CD4-positive, alpha-beta T cell (primary cell): ENCODE results near the gene RADIL. TPM values are rescaled to one million over a fixed set of nuclear protein-coding genes. Genes with fewer than 3 reads are reported as not detected.

ENCODE experiments used
- ATAC-seq: fragments of 200-7000 bp; cut with Tn5 transposase; one replicate; pipeline ENCODE4 v1.10.0; 2022; ENCODE audit warnings: mild to moderate bottlenecking; ENCODE audit not compliant: poor library complexity
- CTCF ChIA-PET: fragments of 350-600 bp; sonication (Branson Sonifier 250); formaldehyde crosslinking; loops from one replicate; lab custom pipeline; 2021; ENCODE audit warnings: antibody characterized with exemption, inconsistent platforms; lab: Charles Lee
- POLR2A ChIA-PET: fragments of 350-600 bp; sonication (Branson Sonifier 250); formaldehyde crosslinking; loops from one replicate; lab custom pipeline; 2021; ENCODE audit warnings: antibody characterized with exemption, inconsistent platforms; lab: Charles Lee
- DNase-seq, 14 experiments: peaks; one replicate each; pipeline ENCODE4 v3.0.0-alpha.2; 2013 to 2020; ENCODE audit warnings: mixed read lengths in 2 of 14
- H3K27ac ChIP-seq, 2 donors: one replicate each; pipeline versions ENCODE4 v1.5.1 to v1.7.0; 2013; ENCODE audit warnings: low read length in 2 of 2, low read depth in 1 of 2, mild to moderate bottlenecking in 1 of 2
- H3K27me3 ChIP-seq, 2 experiments: 1 replicate in 1 of 2; 2 replicates in 1 of 2; pipeline versions ENCODE4 v1.6.1 to v1.7.0; 2013; ENCODE audit warnings: low read length in 2 of 2, control low read depth in 1 of 2, mild to moderate bottlenecking in 1 of 2, moderate library complexity in 1 of 2; ENCODE audit not compliant: insufficient read depth in 2 of 2, control insufficient read depth in 1 of 2
- H3K36me3 ChIP-seq: one replicate; pipeline ENCODE4 v1.6.1; 2013; ENCODE audit warnings: low read length, control low read depth; ENCODE audit not compliant: insufficient read depth
- H3K4me1 ChIP-seq: one replicate; pipeline ENCODE4 v1.6.1; 2013; ENCODE audit warnings: low read length, control low read depth; ENCODE audit not compliant: insufficient read depth
- H3K4me3 ChIP-seq: one replicate; pipeline ENCODE4 v1.5.1; 2013; ENCODE audit warnings: mild to moderate bottlenecking, low read length, moderate library complexity
- H3K9me3 ChIP-seq, 2 experiments: 1 replicate in 1 of 2; 2 replicates in 1 of 2; pipeline versions ENCODE4 v1.6.1 to v1.7.0; 2013; ENCODE audit warnings: low read length in 2 of 2, mild to moderate bottlenecking in 2 of 2, control low read depth in 1 of 2, moderate library complexity in 1 of 2; ENCODE audit not compliant: control insufficient read depth in 1 of 2, insufficient read depth in 1 of 2
- H3K27ac Mint-ChIP-seq: one replicate; pipeline ENCODE4 v1.8.0; 2020; ENCODE audit warnings: mixed read lengths
- H3K27me3 Mint-ChIP-seq: one replicate; pipeline ENCODE4 v1.8.0; 2021; ENCODE audit warnings: mixed read lengths
- H3K36me3 Mint-ChIP-seq: one replicate; pipeline ENCODE4 v1.8.0; 2021; ENCODE audit warnings: low read depth, mixed read lengths
- H3K4me1 Mint-ChIP-seq: one replicate; pipeline ENCODE4 v1.8.0; 2021; ENCODE audit warnings: low read depth, mixed read lengths
- H3K4me3 Mint-ChIP-seq: one replicate; pipeline ENCODE4 v1.8.0; 2020; ENCODE audit warnings: mild to moderate bottlenecking, mixed read lengths
- H3K9me3 Mint-ChIP-seq: one replicate; pipeline ENCODE4 v1.8.0; 2020; ENCODE audit warnings: mixed read lengths
- intact Hi-C, 2 experiments: fragments of 100-400 bp; cut with DNase I in 1 of 2; cut with micrococcal nuclease in 1 of 2; formaldehyde crosslinking; loops; one replicate each; pipeline versions ENCODE4 v1.15.1 to v1.9.0; 2023 to 2025; cut with DNase I, micrococcal nuclease
- total RNA-seq, 174 experiments: library from RNA in 2 of 174; stranded (reverse) in 2 of 174; gene quantifications; one replicate each; pipeline ENCODE4 v1.2.3 and lab custom pipeline; 2021 to 2026
- TF ChIP-seq, protein P1 (sequence below): fragments of 200-600 bp; IDR thresholded peaks from one replicate; pipeline ENCODE4 v1.8.0; 2022; ENCODE audit warnings: antibody characterized with exemption, mild to moderate bottlenecking

RADIL gene
- total RNA-seq, 2 experiments from 2014 or later, result not detected

DNA sequence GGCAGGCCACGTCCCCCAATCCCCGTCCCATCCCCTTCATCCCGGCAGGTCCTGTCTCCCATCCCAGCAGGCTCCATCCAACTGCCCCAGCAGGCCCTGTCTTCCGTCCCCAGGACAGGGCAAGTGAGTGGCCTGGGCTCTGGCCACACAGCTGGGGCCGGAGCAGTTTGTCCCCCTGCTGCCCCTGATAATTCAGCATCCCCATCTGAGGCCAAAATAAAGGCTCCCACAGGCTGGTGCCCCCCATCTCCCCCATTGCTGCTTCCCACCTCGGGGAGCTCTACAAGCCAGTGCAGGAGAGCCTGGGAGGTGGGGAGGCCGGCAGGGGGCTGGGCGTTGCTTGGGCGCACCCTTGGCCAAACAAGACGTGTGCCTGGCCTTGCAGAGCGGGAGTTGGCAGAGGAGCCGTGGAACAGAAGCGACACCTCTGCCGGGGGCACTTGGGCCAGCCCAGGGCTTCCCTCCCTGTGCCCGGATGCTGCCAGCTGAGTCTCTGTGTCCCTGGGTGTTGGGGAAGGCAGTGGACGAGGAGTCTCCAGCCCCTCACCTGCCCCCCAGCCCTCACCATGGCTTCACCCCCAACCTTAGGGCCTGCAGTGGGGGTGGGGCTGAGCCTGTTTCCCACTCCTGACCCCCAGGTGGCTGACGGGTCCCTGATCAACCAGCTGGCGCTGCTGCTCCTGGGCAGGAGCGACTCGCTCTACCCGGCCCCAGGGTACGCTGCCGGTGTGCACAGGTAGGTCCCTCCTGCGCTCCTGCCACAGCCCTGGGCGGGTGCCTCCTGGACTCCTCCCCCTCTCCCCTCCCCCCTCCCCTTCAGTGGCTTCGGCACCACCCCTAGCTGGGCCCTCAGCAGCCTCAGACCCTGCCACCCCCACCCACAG is 94.1 kb downstream of the RADIL start:
- Histone ChIP-seq H3K4me1 (peaks cover 17% of the 10 kb centered on the region), H3K4me3 (no peak overlapping the region), H3K27ac (no peak overlapping the region), H3K9me3 (no peaks in the 10 kb centered on the region), H3K27me3 (no peaks in the 10 kb centered on the region), H3K36me3 (peaks cover 69% of the 10 kb centered on the region)
- intact Hi-C loops, result loop anchor here in 1 of 2 experiments (2.0 kb wide), 1 partner anchor 13 kb away; no protein-coding TSS in a partner anchor
- CTCF ChIA-PET, result no interaction called here
- POLR2A ChIA-PET, result interaction anchor here (1.5 kb wide), 1 partner anchor 14 kb away, joined by 3 read pairs; the partner anchor contains the start of gene AP5Z1
- Mint-ChIP-seq H3K36me3 (peaks cover 39% of the 10 kb centered on the region), H3K9me3 (no peaks in the 10 kb centered on the region), H3K4me3 (no peak overlapping the region), H3K4me1 (no peaks in the 10 kb centered on the region), H3K27ac (no peak overlapping the region), H3K27me3 (no peaks in the 10 kb centered on the region)
- DNase-seq (no peak), ATAC-seq (no peak)
- TF ChIP-seq, protein P1, sequence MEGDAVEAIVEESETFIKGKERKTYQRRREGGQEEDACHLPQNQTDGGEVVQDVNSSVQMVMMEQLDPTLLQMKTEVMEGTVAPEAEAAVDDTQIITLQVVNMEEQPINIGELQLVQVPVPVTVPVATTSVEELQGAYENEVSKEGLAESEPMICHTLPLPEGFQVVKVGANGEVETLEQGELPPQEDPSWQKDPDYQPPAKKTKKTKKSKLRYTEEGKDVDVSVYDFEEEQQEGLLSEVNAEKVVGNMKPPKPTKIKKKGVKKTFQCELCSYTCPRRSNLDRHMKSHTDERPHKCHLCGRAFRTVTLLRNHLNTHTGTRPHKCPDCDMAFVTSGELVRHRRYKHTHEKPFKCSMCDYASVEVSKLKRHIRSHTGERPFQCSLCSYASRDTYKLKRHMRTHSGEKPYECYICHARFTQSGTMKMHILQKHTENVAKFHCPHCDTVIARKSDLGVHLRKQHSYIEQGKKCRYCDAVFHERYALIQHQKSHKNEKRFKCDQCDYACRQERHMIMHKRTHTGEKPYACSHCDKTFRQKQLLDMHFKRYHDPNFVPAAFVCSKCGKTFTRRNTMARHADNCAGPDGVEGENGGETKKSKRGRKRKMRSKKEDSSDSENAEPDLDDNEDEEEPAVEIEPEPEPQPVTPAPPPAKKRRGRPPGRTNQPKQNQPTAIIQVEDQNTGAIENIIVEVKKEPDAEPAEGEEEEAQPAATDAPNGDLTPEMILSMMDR, result no peak

DNA sequence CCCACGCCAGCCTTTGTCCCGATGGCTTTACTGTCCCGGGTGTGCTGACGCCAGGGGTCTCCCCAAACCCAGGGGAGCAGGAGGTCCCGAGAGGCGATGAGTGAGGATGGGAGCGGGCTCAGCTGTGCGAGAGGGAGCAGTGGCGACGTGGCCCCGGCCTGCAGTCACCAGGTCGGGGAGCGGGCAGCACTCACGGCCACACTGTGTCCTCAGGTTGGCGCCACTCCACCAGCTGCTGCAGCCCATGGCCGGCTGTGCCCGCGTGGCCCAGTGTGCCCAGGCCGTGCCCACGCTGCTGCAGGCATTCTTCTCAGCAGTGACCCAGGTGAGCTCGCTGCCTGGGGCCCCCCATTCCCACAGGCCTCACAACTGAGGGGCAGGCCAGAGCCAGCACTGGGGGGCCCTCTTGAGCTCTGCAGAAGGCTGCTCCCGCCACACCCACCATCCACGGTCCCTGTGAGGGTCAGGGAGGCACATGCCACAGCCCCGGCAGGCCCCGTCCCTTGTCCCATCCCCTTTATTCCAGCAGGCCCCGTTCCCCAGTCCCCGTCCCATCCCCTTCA is 94.8 kb downstream of the RADIL start:
- Histone ChIP-seq H3K36me3 (peaks cover 76% of the 10 kb centered on the region), H3K9me3 (no peaks in the 10 kb centered on the region), H3K4me1 (peaks cover 17% of the 10 kb centered on the region), H3K27ac (no peak overlapping the region), H3K27me3 (no peaks in the 10 kb centered on the region), H3K4me3 (no peak overlapping the region)
- POLR2A ChIA-PET, result interaction anchor here (1.5 kb wide), 1 partner anchor 13 kb away, joined by 3 read pairs; the partner anchor contains the start of gene AP5Z1
- intact Hi-C loops, result no loop called here
- CTCF ChIA-PET, result no interaction called here
- TF ChIP-seq, protein P1, result no peak
- H3K4me3 Mint-ChIP-seq, result no peak overlapping the region
- no peaks in the 10 kb centered on the region for H3K27me3 Mint-ChIP-seq
- H3K9me3 Mint-ChIP-seq, result no peaks in the 10 kb centered on the region
- no peaks in the 10 kb centered on the region for H3K4me1 Mint-ChIP-seq
- H3K27ac Mint-ChIP-seq, result no peak overlapping the region
- DNase-seq, result peak in 1 of 14 experiments; percentile 28
- no peak for ATAC-seq
- H3K36me3 Mint-ChIP-seq, result peaks cover 39% of the 10 kb centered on the region

DNA sequence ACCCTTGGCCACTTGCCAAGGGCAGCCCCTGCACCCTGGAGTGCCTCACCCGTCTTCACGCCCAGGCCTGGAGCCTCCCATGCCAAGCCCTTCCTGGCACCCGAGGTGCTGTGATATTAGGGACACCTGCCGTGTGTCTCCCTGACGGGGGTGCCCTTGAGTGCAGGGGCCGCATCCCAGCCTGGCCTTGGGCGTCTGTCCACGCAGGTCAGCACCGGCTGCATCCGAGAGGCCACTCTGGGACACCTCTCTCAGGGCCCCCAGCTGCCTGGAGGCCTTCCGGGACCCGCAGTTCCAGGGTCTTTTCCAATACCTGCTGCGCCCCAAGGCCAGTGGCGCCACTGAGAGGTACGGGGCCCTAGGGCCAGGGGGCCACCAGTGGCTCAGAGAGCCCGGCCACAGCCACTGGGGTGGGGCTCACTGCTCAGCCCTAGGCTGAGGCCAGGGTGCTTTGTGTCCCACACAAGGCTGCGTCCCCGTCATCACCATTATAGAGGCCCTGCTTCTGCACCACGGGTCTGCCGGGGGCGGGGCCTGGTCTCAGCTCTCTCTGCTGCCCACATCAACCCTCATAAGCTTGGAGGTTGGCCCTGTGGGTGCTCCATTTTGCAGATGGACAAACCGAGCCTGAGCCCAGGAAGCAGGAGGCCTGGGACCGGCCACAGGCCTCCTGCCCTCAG is 95.4 kb downstream of the RADIL start:
- ATAC-seq (no peak), DNase-seq (peak in 1 of 14 experiments; percentile 21)
- TF ChIP-seq, protein P1, result no peak
- Histone ChIP-seq H3K27me3 (no peaks in the 10 kb centered on the region), H3K27ac (no peak overlapping the region), H3K9me3 (no peaks in the 10 kb centered on the region), H3K36me3 (peaks cover 82% of the 10 kb centered on the region), H3K4me3 (no peak overlapping the region), H3K4me1 (peaks cover 17% of the 10 kb centered on the region)
- peaks cover 39% of the 10 kb centered on the region for H3K36me3 Mint-ChIP-seq
- H3K27me3 Mint-ChIP-seq, result no peaks in the 10 kb centered on the region
- POLR2A ChIA-PET, result interaction anchor here (1.5 kb wide), 1 partner anchor 13 kb away, joined by 3 read pairs; the partner anchor contains the start of gene AP5Z1
- no peaks in the 10 kb centered on the region for H3K4me1 Mint-ChIP-seq
- intact Hi-C loops, result no loop called here
- no peak overlapping the region for H3K4me3 Mint-ChIP-seq
- no peak overlapping the region for H3K27ac Mint-ChIP-seq
- CTCF ChIA-PET, result no interaction called here
- H3K9me3 Mint-ChIP-seq, result no peaks in the 10 kb centered on the region
